Testis (tissue), 2 donors: Measurements from ENCODE around the gene OTOP3.

Experiments
- CTCF ChIP-seq, 3 experiments: fragments of 450-650 bp in 2 of 3; fragments of 200-600 bp in 1 of 3; sonication (generic) in 1 of 3; IDR thresholded peaks; one replicate each; pipeline ENCODE4 v1.5.1; 2016 to 2019; ENCODE audit warnings: antibody characterized with exemption in 3 of 3, mild to moderate bottlenecking in 2 of 3, moderate library complexity in 1 of 3
- POLR2A ChIP-seq: fragments of 450-650 bp; IDR thresholded peaks from one replicate; pipeline ENCODE4 v1.6.1; 2017; ENCODE audit warnings: antibody characterized with exemption, mild to moderate bottlenecking, moderate library complexity

- TF ChIP-seq CTCF (IDR thresholded peaks at IDR 0.05) (no peak), POLR2A (no peak)
Measured at GRCh38 chr17:74930535-74931036, 5.1 kb upstream of the OTOP3 start.
